Hepatocyte (in vitro differentiated cells): Measurements from ENCODE around the gene MED12.

Source experiments
- EZH2phosphoT487 ChIP-seq: fragments of 200-600 bp; sonication (generic); IDR thresholded peaks from one replicate; pipeline ENCODE4 v1.6.1; 2018; ENCODE audit warnings: antibody characterized with exemption, mild to moderate bottlenecking, low read depth, moderate library complexity; ENCODE audit not compliant: unreplicated experiment, severe bottlenecking
- TF ChIP-seq, protein P1 (sequence below): fragments of 200-600 bp; sonication (generic); IDR thresholded peaks from 2 replicates; pipeline ENCODE4 v1.5.1; 2016; ENCODE audit warnings: antibody characterized with exemption, mild to moderate bottlenecking; ENCODE audit not compliant: poor library complexity

DNA sequence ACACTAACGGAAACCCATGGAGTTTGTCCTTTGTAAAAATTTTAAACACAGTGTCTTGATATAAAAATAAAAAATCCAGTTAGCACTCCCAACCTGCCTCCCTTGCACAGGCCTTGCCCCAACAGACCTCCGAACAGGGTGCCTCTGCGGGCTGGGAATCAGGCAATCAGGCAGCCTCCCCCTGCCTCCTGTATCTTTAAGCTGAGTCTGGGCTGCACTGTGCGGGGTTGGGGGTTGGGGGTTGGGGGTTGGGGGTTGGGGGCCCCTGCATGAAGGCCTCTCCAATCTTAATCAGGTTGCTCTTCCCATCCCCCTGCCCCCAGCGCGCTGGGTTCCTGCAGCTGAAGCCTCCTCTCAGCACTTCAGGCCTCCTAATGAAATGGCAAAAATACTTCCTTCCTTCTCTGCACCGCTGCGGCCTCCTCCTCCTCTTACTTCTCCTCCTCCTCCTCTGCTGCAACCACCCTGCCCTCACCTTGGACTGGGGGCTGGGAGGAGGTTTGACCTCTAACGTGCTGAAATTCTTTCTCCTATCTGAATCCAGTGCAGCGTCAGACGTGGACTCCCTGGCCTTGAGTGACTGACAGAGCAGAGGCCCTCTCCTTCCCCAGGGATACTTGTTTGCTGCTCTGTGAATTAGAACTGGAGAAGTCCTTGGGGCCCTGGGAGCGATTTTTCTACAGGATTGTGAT lies 52.9 kb downstream of the MED12 start:
- TF ChIP-seq, protein P1, sequence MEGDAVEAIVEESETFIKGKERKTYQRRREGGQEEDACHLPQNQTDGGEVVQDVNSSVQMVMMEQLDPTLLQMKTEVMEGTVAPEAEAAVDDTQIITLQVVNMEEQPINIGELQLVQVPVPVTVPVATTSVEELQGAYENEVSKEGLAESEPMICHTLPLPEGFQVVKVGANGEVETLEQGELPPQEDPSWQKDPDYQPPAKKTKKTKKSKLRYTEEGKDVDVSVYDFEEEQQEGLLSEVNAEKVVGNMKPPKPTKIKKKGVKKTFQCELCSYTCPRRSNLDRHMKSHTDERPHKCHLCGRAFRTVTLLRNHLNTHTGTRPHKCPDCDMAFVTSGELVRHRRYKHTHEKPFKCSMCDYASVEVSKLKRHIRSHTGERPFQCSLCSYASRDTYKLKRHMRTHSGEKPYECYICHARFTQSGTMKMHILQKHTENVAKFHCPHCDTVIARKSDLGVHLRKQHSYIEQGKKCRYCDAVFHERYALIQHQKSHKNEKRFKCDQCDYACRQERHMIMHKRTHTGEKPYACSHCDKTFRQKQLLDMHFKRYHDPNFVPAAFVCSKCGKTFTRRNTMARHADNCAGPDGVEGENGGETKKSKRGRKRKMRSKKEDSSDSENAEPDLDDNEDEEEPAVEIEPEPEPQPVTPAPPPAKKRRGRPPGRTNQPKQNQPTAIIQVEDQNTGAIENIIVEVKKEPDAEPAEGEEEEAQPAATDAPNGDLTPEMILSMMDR: no peak
- no peak for TF ChIP-seq EZH2phosphoT487
